ENCODE data around the gene MAP3K10. TPM values are rescaled to one million over a fixed set of nuclear protein-coding genes. Genes with fewer than 3 reads are reported as not detected.

The MAP3K10 gene
- total RNA-seq, 1 experiment from 2014 or later: 255 TPM

GRCh38 chr19:40155749-40156265 is 35.4 kb upstream of the MAP3K10 start:
- POLR2A ChIA-PET: interaction anchor here (0.5 to 1.0 kb wide), 6 partner anchors 12 to 723 kb away, joined by 3 to 7 read pairs (median 4); no protein-coding TSS in a partner anchor
- DNase-seq (ENCODE audit: low read depth, low spot score) (peak; percentile 99), ATAC-seq (peak; percentile 90)
- BruUV-seq (replicated peaks): no TSS peak
- CTCF ChIA-PET: interaction anchor here (0.6 to 9.8 kb wide), 20 partner anchors 8 to 1608 kb away, joined by 3 to 111 read pairs (median 5); partner anchors contain the start of genes PSMC4 and TTC9B
- in situ Hi-C loops (cut with HindIII; ENCODE audit: low pct_unique_long_range_greater_than_20kb, low sequenced_read_pairs): no loop called here
- no peaks in the 10 kb centered on the region for H3K36me3 ChIP-seq (ENCODE audit: control insufficient read depth, insufficient read depth, low read length)
- no peaks in the 10 kb centered on the region for H3K9me3 ChIP-seq (ENCODE audit: control insufficient read depth, insufficient read depth, low read depth, low read length)
- H3K27ac ChIP-seq (ENCODE audit: low read length): no peak overlapping the region
- no peaks in the 10 kb centered on the region for H3K27me3 ChIP-seq (ENCODE audit: control insufficient read depth, insufficient read depth, low read length)
- TF ChIP-seq SIN3A (IDR thresholded peaks at IDR 0.05; ENCODE audit: borderline replicate concordance, insufficient read depth, low read depth, low read length) (no peak), REST (IDR thresholded peaks at IDR 0.05; ENCODE audit: insufficient read depth in 1 of 2, low read depth in 2 of 2, low read length in 1 of 2) (no peak), CTCF (IDR thresholded peaks at IDR 0.05) (no peak), TCF7L2 (IDR thresholded peaks at IDR 0.05; ENCODE audit: low read depth, low read length) (no peak), POLR2AphosphoS5 (IDR thresholded peaks at IDR 0.05; ENCODE audit: low read depth, low read length) (no peak)
- H3K4me3 ChIP-seq (ENCODE audit: low read depth in 2 of 2, low read length in 2 of 2): peak overlapping the region in 1 of 2 experiments; percentile 5; a peak in 2 of 4 replicates
- 0 out of 2 replicates have a peak, but pooled peaks cover 2% of the 10 kb centered on the region for H3K4me1 ChIP-seq (ENCODE audit: control insufficient read depth, insufficient read depth, low read length)
- intact Hi-C loops (cut with micrococcal nuclease; ENCODE audit: unreplicated experiment): loop anchor here (1.0 kb wide), 1 partner anchor 66 kb away; no protein-coding TSS in a partner anchor

GRCh38 chr19:40157059-40157458 is 34.2 kb upstream of the MAP3K10 start:
- in situ Hi-C loops (cut with HindIII; ENCODE audit: low pct_unique_long_range_greater_than_20kb, low sequenced_read_pairs) (no loop called here), intact Hi-C loops (cut with micrococcal nuclease; ENCODE audit: unreplicated experiment) (no loop called here)
- ChIA-PET CTCF (interaction anchor here (0.6 to 9.8 kb wide), 26 partner anchors 8 to 640 kb away, joined by 3 to 111 read pairs (median 6); partner anchors contain the start of genes MAP3K10, PSMC4 and TTC9B), POLR2A (interaction anchor here (0.6 to 1.5 kb wide), 14 partner anchors 21 to 631 kb away, joined by 3 to 16 read pairs (median 6); partner anchors contain the start of genes FBL and TTC9B)
- TF ChIP-seq REST (IDR thresholded peaks at IDR 0.05; ENCODE audit: insufficient read depth in 1 of 2, low read depth in 2 of 2, low read length in 1 of 2): no peak
- TF ChIP-seq TCF7L2 (IDR thresholded peaks at IDR 0.05; ENCODE audit: low read depth, low read length): no peak
- no peak for TF ChIP-seq SIN3A (IDR thresholded peaks at IDR 0.05; ENCODE audit: borderline replicate concordance, insufficient read depth, low read depth, low read length)
- no peak for TF ChIP-seq CTCF (IDR thresholded peaks at IDR 0.05)
- no peak for TF ChIP-seq POLR2AphosphoS5 (IDR thresholded peaks at IDR 0.05; ENCODE audit: low read depth, low read length)
- no TSS peak for BruUV-seq (replicated peaks)
- no peaks in the 10 kb centered on the region for H3K9me3 ChIP-seq (ENCODE audit: control insufficient read depth, insufficient read depth, low read depth, low read length)
- no peaks in the 10 kb centered on the region for H3K36me3 ChIP-seq (ENCODE audit: control insufficient read depth, insufficient read depth, low read length)
- H3K27me3 ChIP-seq (ENCODE audit: control insufficient read depth, insufficient read depth, low read length): no peaks in the 10 kb centered on the region
- DNase-seq (ENCODE audit: low read depth, low spot score) (no peak), ATAC-seq (no peak)
- H3K4me3 ChIP-seq (ENCODE audit: low read depth in 2 of 2, low read length in 2 of 2): no peak overlapping the region
- no peak overlapping the region for H3K27ac ChIP-seq (ENCODE audit: low read length)
- H3K4me1 ChIP-seq (ENCODE audit: control insufficient read depth, insufficient read depth, low read length): 0 out of 2 replicates have a peak, but pooled peaks cover 2% of the 10 kb centered on the region

Measured in Panc1 (cell line).